Measurements from ENCODE around the gene DYRK3.
A peak's percentile ranks its signal among the peaks of the same experiment; 100 is the strongest.
"Not testable (repeated sequence)": the region's sequence is repeated elsewhere in the genome, so short reads cannot be mapped to it uniquely, and the experiment has no call there.

DYRK3 gene

DNA sequence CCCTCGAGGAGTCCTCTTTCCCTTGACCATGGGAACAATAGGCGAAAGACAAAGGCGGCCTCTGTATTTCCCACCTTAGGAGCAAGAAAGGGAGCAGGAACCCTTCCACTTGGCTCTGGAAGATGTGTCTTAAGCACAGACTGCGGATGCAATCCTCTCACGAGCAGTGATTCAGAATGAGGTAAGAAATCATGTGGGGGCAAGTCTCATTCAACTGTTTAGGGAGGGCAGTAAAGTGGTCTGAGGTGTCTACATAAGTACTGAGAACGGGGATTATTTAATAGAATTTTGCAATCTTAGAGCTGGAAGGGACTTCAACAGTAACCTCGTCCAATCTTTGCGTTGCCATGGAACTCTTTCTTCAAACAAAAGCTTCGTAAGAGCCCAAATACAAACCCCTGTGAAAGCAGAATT is 1.6 kb upstream of the DYRK3 start:
- DNase-seq: no peak

DNA sequence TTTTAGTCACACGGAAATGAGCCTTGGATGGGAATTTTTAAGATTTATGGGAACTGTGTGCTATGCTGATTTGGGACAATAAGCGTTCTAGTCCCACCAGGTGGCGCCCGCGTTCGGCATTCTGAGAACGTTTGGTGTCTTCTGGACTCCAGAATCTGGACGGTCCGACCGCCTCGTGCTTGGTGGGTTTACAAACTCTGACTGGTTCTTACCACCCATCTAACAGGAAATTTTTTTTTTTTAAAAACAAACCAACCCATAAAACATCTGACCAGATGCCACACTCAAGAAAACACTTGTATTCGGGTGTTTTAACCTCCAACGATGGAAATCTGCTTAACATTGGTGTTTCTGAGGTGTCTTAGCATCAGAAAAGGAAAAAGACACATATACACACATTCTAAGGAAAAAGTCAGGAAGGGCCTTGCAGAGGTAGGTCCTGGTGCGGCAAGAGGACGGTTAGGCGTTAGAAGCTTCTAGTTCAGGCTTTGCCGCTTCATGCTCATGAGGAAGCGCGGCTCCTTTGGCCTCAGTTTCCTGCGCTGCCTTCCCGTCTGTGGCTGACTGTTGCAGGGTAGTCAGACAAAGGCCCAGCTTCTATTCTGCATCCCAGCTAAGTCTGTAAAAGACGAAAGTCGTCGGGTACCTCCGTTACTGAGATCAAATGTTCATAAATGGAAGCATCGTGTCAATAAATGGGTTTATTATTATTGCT is 814 bp upstream of the DYRK3 start:
- peak; percentile 51 for DNase-seq

DNA sequence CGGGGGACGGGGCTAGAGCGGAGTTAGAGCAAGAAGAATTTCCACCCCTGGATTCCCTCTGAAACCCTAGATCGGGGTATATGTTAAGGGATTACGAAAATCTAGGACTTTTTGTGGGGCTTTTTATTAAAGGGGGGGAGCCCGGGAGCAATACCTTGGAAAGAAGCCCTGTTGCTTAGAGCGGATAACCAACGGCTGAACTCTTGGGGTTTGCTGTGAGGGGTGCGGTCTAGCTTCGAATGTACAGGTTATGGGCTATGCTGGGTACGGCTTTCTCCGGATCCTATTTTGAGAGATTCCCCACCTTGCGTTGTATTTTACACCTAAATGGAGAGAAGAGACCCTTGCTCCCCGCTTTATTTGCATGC is 626 bp downstream of the DYRK3 start:
- DNase-seq: no peak

DNA sequence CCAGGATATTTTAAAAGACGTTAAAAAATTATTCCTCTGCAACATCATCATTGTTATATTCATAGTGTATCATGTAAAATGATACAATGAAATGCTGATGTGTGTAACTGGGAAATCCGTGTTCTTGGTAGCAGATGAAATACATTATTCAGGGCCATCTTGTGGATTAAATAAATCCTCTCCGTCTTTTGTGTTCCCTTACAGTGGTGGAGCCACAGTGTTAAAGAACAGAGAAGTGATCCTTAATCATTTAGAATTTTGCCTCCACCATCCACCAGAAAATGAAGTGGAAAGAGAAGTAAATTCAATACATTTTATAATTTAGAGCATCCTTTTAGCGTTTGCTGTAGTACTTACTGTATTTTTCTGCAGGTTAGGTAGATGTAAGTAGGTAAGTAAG is 1.3 kb downstream of the DYRK3 start:
- no peak for DNase-seq

DNA sequence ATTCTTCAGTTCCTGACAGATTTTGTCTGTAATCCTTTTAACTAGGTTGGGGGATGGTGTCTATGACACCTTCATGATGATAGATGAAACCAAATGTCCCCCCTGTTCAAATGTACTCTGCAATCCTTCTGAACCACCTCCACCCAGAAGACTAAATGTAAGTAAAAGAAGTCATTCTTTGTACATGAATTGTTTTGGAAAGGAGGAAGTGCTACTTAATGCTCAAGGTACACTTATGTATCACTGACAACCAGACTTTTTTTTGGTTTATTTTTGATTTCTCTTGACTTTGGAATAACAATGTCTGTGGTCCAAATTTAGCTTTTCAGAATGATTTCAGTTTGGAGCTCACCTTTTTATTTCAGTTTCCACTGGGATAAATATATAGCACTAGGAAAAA is 2.3 kb downstream of the DYRK3 start:
- no peak for DNase-seq

DNA sequence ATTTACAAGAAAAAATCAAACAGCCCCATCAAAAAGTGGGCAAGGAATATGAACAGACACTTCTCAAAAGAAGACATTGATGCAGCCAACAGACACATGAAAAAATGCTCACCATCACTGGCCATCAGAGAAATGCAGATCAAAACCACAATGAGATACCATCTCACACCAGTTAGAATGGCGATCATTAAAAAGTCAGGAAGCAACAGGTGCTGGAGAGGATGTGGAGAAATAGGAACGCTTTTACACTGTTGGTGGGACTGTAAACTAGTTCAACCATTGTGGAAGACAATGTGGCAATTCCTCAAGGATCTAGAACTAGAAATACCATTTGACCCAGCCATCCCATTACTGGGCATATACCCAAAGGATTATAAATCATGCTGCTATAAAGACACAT is 6.7 kb downstream of the DYRK3 start:
- DNase-seq: not testable (repeated sequence)

DNA sequence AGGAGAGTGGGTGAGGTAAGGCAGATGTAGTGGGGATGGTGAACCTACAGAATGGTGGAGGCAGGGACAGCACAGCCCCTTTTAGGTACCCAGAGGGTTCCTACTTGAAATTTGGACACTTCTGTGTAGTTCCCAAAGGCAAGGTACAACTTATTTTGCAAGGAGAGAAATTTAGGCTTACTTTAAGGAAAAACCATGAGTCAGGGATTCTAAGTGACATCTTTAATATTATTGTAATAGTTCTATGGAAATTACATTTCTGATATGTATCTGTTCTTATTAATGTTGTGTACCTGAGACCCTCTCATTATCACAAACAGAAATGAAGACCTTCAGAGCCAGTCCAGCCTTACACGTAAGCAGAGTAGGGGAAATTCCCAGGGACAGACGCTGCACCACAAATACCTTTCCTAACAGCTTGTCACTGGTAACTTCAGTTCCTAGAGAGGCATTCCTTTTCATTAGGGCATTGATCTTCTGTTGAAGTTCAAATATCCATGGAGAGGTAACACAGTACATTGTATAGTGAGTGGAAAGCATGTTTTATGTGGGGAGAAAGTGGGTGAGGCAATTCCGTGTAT is 7.9 kb downstream of the DYRK3 start:
- no peak for DNase-seq

DNA sequence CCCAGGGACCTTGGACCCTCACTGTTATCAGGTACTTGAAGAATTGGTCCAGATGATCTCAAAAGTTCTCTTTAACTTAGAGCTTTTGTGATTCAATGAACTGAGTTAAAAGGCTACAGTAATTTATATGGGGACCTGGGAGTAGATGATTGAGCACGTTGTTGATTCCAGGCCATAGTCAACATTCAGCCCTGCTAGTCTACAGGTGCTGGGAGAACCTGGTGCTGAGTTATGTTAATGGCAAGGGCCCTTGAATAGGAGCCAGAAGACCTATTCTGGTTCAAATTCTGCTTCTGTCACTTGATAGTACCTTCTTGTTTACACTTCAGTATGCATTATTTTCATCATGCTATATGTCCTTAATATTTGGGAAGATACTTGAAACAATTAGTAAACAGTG is 11.2 kb downstream of the DYRK3 start:
- no peak for DNase-seq

DNA sequence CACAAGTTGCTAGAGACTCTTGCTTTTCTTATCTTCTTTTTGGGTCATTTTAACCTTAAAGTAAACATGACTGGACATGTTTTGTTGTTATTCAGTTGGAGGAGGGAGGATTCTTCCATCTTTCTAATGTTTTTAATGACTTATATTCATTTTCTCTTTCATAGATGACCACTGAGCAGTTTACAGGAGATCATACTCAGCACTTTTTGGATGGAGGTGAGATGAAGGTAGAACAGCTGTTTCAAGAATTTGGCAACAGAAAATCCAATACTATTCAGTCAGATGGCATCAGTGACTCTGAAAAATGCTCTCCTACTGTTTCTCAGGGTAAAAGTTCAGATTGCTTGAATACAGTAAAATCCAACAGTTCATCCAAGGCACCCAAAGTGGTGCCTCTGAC is 11.9 kb downstream of the DYRK3 start:
- no peak for DNase-seq

DNA sequence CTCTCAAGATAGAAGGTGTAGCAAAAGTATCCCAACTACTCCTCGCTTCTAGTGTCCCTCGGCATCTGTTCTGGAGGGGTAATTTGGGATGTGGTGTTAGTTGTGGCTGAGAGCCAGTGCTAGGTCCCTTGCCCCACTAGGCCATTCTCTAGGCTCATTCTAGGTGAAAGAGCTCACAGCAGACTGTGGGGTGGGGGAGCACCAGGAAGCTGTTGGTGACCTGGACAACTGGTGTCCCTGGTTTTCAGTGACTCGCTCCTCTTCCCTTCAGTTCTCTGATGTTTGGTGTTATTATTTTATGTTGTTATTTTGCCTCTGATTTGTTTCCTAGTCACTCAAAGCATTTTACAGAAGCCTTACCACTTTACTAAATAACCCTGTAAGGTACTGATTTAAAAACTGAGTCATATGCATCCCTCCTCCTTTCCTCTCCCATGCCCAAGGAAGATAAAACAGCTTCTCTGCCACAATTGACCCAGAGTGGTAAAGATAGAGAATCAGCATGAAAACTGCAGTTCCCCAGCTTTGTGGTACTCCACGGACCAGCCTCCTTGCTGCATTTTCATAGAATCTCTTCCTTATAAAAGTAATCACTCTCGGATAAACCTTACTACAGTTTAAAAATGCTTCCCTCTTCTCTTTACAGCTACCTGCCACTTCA is 14.1 kb downstream of the DYRK3 start:
- DNase-seq: no peak

DNA sequence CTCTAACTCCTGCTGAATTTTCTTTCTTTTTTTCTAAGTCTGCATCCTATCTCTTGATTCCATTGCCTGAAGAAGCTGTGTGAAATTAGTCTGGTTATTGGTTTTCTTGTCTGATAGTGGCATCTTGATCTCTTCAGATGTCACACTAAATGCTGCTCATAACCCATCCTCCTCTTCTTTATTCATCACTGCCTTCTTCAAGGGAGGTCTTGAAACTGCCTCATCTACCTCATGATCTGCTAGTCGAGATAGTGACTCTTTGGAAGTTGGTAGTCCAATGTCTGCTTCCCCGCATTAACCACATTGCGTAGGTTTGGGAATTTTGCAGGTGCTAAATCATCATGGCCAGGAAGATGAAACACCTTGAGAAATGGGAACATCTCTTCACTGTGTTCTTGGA is 15.7 kb downstream of the DYRK3 start:
- DNase-seq: no peak

DNA sequence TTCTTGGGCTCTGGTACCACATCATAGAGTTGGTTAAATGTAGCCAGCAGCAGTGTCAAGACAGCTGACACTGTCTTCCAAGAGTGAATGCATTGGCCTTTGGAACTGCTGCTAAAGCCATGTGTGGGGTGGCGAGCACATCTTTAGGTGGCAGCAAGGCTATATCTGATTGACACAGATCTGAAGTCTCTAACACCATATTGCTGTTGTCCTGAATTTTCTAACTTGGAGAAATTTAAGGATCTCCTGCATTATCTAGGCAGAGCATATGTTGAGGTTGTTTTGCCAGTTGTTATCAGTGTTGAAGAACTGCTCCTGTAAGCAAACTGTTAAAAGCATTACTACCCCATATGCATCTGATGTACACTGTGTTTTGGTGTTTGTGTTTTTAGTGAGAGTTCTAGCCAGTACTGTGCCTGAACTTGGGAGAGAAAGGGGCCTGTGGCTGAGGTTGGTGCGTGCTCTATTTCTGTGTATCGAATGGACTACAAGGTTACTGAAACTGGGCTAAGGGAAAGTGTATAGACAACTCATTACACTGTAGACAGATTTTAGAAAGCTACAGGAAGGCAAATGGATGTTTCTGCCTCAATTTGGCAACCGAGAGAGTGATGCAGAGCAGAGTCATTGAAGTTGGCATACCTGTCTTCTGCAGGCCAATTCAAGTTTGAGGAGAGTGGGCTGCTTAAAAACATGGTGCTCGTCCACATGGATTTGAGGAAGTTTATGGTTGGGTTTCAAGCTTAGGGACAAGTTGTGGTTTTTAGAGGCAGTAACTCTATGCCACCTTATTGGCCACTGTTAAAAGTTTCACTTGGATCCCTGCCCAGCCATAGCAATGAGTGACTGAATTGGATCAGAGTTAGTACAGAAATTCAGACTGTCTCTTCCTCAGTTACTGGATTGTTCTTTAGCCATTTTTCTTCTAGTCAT is 16.9 kb downstream of the DYRK3 start:
- DNase-seq: no peak

DNA sequence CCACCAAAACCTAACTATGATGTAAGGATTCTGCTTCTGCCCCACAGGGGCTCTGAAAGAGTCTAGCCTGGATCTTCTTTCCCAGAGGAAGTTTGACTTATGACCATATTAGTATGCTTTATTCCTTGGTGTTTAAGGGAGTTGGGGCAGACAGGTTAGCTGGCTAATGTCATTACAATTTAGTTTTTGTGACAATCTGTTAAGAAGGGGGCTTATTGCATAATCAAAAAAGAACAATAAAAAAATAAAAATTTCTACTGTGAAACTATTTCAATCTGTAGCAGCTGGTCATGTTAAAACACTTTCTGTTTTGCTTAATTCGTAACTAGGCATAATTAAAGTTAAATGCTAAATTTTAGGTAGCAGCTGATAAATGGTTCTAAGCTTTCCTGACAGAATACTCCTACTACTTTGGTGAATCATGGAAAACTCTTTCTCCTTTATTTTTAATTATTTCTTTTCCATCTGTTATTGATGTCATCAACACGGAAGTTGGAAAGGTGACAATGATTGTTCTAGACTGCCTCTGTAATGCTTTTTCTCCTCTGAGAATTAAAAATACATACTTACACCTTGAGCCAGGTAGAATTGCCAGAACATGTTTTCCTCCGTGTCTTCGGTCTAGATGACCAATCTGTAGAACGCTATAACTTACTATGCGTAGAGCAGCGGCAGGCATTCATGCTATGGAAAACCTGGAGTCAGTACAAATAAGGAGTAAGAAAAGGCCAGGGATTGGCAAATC is 18.6 kb downstream of the DYRK3 start:
- DNase-seq: no peak

DNA sequence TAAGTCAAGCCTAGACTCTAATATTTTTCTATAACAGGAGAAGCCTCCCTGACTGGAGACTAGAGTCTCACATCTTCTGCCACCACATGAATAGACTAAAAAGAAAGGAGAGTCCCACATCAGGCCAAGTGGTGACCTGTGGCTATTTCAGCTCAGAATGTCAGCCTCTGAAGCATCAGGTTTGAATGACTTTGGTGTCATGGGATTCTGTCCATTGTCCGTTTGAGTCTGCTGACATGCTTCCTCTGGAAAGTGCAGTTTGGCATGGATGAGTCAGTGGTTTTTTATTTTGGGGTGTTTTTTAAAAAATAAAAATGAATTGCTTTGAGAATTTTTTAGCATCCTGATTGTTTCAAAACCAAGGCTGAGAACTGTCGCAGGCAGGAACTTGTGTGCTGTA is 19.5 kb downstream of the DYRK3 start:
- DNase-seq: no peak

DNA sequence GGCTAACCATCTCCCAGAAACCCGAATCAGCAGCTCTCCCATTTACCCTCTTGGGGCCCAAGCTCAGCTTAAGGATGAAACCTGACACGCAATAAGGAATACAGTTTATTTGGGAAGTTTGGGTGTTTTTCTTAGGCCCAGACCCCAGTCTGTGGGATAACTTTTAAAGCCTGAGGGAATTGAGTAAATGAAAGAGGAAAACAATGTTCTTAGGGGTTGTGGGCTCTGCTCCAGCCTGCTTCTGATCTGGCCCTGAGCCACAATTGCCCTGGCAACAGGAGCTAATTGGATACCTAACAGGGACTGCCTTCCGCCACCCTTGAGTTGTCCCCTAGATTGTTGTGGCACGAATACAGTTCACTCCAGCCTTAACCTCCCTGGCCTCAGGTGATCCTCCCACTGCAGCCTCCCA is 20.1 kb downstream of the DYRK3 start:
- no peak for DNase-seq

DNA sequence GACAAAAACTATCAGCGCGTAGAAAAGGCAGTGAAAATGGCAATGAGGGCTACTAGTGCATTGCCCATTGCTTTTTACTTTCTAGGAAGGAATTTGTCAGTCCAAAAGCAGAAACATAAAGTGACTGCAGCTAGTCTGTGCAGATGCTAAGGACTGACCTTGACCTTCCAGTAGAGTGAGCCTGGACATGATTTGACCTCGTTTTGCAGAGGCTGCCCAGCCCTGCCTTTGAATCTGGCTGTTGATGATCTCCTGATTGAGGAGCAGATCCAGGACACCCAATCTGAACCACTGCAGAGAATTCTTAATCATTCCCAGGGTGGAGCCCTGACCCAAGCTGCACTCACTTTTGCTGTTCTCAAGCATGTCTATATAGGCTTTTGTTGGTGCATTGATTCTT is 21.6 kb downstream of the DYRK3 start:
- DNase-seq: no peak

DNA sequence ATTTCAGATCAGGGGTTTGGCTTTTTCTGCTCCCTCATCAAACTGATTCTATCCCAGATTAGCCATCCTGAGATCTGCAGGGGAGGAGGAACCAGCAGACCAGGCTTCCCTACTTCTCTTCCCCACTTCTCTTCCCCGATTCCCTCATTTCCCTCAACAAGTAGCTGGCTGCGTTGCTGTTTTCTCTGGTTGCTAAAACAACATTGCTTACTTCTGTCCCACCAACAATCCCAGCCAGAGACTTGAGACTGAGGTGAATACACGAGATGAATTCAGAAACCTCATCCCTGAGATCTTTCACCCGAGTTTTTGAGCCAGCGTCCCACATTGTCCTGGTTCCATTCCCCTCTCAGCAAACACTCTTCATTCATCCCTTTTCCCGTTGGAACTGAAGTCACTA is 22.4 kb downstream of the DYRK3 start:
- no peak for DNase-seq

DNA sequence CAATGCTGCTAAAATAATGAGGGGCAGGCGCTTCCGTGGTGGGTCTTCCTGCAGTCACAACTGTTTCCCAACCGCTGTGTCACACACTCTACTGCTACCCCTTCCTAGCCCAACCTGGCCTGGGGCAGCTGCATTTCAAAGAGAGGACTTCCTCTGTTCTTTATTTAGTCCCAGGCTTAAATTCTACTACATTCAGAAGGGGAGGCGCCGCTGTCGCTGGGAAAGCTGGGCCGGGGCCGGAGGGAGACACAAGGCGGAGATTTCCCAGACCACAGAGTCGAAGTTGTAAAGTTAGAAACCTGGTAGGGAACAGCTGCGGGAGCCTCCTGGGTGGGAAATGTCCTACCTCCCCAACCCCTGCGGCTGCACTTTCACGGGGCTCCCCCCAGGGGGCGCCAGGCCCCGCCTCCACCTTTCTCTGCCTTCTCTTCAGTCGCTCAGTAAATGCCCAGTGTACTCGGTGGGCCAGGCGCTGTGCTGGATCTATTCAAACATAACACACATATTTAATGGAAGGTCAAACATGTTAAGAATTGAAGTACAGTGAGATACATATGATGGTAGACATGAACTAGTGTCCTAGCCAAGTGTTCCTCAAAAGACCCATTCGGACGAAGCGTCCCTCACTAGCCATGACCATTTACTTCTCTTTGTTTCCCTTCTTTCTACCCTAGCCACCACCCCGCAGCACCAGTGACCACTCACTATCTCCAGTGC is 23.1 kb downstream of the DYRK3 start:
- no peak for DNase-seq

DNA sequence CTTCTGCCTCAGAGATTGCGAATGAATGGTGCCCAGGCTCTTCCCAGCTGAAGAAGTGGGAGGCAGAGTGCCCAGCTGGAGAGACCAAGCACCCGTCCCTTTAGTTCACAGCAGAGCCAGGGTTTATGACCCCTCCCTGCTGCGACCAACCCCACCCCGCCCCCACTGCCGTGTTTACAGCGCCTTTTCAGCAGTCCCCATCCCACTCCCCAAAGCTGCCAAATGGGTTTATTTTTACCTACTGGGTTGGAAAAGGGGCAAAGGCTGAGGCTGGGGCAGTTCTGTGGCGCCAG is 23.6 kb downstream of the DYRK3 start:
- DNase-seq: no peak

DNA sequence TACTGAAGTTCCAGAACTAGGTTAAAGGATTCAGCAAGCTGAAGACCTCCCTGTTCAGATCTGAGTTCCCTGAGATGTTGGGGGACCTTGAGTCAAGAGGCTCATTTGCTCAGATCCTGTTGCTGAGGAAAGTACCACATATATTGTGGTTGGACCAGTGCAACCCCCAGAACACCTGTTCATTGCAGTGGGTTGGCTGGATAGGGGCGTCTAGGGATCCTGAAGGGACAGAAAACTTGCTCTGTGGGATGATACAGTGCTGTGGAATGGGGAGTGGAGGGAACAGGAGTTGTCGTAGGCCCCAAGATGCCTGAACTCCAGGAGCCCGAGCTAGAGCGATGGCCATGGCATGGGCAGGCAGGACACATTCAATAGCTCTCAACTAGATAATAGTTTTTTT is 24.8 kb downstream of the DYRK3 start:
- DNase-seq: no peak

DNA sequence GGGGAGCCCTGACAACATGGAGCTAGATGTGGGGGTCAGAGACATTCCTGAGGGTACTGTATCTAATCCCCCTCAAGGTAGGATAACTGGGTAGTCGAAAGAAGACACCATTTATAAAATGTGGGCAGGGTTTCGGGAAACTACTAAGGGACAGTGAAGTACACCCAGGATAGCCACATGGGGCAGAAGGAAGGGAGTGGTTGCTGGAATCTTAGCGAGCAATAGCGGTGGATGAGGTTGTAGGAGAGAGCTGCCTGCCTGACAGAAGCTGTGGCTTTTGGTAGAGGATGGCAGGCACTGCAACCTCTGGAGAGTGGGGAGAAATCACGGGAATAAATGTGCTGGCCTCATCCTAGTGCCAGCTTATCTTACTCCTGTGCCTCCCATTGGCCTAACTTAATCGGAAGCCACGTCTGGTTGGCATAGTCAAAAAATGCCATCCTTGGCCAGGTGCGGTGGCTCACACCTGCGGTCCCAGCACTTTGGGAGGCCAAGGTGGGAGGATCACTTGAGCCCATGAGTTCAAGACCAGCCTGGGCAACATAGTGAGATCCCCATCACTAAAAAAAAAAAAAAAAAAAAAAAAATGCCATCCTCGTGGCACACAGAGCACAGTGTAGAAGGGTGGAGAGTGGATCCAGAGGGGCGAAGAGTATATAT is 26.0 kb downstream of the DYRK3 start:
- no peak for DNase-seq
